ENCODE data around the gene BCR.

BCR gene

DNA sequence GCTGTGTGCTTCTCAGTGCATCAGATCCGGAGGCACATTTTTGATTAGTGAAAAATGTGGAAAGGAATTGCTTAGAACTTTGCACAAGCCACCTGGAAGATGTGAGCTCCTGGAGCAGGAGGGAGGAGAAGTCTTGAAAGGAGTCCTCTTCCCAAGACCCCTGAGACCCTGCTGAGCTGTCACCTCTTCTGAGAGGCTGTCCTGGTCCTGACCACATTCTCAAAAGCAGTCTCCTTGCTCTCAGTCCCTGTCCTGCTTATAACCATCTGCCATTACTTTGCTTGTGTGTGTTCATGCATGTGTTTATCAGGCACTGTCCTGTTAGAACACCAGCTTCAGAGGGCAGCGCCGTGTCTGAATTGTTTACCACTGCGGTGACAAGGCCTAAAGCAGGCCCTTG, 86.5 kb downstream of the BCR start:
- H3K4me1 ChIP-seq (ENCODE audit: control insufficient read depth, low read length) = peaks cover 47% of the 10 kb centered on the region
- H3K79me2 ChIP-seq (ENCODE audit: control insufficient read depth, low read length) = peaks cover 4% of the 10 kb centered on the region; the same call in 1 of the 2 replicates
- H4K20me1 ChIP-seq (ENCODE audit: control insufficient read depth, insufficient read depth, low read depth, low read length) = peaks cover 6% of the 10 kb centered on the region; the same call in 1 of the 2 replicates
- no peaks in the 10 kb centered on the region for H3F3A ChIP-seq (ENCODE audit: control insufficient read depth, insufficient read depth)
- no peaks in the 10 kb centered on the region for H3K9me2 ChIP-seq (replicated peaks; ENCODE audit: control insufficient read depth, low read length)
- no peak overlapping the region for H3K4me2 ChIP-seq (ENCODE audit: low read length)
- H3K4me3 ChIP-seq (ENCODE audit: low read length) = no peak overlapping the region
- H3K27me3 ChIP-seq (ENCODE audit: control insufficient read depth, low read length) = no peaks in the 10 kb centered on the region
- no peaks in the 10 kb centered on the region for H3K9me3 ChIP-seq (ENCODE audit: control insufficient read depth, insufficient read depth, low read length)
- H3K36me3 ChIP-seq (ENCODE audit: control insufficient read depth, low read length) = peaks cover 83% of the 10 kb centered on the region
- TF ChIP-seq EZH2phosphoT487 (IDR thresholded peaks at IDR 0.05; ENCODE audit: borderline replicate concordance, low read length) = no peak
- TF ChIP-seq, protein P1, sequence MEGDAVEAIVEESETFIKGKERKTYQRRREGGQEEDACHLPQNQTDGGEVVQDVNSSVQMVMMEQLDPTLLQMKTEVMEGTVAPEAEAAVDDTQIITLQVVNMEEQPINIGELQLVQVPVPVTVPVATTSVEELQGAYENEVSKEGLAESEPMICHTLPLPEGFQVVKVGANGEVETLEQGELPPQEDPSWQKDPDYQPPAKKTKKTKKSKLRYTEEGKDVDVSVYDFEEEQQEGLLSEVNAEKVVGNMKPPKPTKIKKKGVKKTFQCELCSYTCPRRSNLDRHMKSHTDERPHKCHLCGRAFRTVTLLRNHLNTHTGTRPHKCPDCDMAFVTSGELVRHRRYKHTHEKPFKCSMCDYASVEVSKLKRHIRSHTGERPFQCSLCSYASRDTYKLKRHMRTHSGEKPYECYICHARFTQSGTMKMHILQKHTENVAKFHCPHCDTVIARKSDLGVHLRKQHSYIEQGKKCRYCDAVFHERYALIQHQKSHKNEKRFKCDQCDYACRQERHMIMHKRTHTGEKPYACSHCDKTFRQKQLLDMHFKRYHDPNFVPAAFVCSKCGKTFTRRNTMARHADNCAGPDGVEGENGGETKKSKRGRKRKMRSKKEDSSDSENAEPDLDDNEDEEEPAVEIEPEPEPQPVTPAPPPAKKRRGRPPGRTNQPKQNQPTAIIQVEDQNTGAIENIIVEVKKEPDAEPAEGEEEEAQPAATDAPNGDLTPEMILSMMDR (IDR thresholded peaks at IDR 0.05; ENCODE audit: low read depth, low read length, poor library complexity, severe bottlenecking) = no peak
- H3K27ac ChIP-seq (ENCODE audit: low read depth, low read length) = no peak overlapping the region

DNA sequence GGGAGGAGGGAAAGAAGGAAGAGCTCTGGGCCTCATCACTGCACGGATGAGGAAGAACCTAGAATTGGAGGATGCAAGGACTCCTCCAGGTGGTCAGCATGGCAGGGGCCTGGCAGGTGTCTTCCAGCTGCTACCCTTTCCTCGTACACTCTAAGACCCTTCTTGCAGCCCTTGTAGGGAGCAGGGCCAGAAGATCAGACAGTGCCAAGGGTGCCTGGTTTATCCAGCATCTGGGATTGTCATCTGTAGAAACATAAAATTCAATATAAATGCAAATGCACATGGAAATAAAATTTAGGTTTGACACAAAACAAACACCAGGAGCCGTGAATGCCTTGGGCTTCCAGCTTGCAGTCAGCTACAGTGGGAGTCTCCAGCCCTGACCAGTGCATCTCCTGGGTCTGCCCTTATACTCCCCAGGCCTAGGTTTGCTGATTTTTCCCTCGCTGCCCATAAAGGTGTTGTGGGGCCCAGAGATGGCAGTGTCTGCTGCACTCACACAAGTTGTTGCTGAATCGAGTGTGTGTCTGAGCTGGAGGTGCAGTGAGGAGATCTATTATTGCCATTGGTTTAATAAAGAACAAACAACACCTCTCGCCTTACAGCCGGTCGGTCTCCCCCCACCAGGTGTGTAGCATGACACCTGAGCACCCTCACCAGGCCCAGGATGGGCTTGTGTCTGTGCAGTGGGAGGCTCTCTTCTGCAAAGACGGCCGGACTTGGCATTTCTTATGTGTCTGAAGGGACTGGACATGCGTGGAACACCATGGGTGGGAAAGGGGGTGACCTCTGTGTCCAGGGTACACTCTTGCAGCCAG, 87.1 kb downstream of the BCR start:
- Histone ChIP-seq H3F3A (ENCODE audit: control insufficient read depth, insufficient read depth) (no peaks in the 10 kb centered on the region), H3K79me2 (ENCODE audit: control insufficient read depth, low read length) (peaks cover 4% of the 10 kb centered on the region; the same call in 1 of the 2 replicates), H3K27ac (ENCODE audit: low read depth, low read length) (no peak overlapping the region), H3K36me3 (ENCODE audit: control insufficient read depth, low read length) (peaks cover 84% of the 10 kb centered on the region), H3K4me1 (ENCODE audit: control insufficient read depth, low read length) (peaks cover 47% of the 10 kb centered on the region), H3K4me3 (ENCODE audit: low read length) (no peak overlapping the region), H4K20me1 (ENCODE audit: control insufficient read depth, insufficient read depth, low read depth, low read length) (peaks cover 6% of the 10 kb centered on the region; the same call in 1 of the 2 replicates), H3K9me3 (ENCODE audit: control insufficient read depth, insufficient read depth, low read length) (no peaks in the 10 kb centered on the region), H3K9me2 (replicated peaks; ENCODE audit: control insufficient read depth, low read length) (no peaks in the 10 kb centered on the region), H3K27me3 (ENCODE audit: control insufficient read depth, low read length) (no peaks in the 10 kb centered on the region), H3K4me2 (ENCODE audit: low read length) (no peak overlapping the region; the same call in 1 of the 2 replicates)
- TF ChIP-seq, protein P1 (IDR thresholded peaks at IDR 0.05; ENCODE audit: low read depth, low read length, poor library complexity, severe bottlenecking) = no peak
- TF ChIP-seq EZH2phosphoT487 (IDR thresholded peaks at IDR 0.05; ENCODE audit: borderline replicate concordance, low read length) = no peak

DNA sequence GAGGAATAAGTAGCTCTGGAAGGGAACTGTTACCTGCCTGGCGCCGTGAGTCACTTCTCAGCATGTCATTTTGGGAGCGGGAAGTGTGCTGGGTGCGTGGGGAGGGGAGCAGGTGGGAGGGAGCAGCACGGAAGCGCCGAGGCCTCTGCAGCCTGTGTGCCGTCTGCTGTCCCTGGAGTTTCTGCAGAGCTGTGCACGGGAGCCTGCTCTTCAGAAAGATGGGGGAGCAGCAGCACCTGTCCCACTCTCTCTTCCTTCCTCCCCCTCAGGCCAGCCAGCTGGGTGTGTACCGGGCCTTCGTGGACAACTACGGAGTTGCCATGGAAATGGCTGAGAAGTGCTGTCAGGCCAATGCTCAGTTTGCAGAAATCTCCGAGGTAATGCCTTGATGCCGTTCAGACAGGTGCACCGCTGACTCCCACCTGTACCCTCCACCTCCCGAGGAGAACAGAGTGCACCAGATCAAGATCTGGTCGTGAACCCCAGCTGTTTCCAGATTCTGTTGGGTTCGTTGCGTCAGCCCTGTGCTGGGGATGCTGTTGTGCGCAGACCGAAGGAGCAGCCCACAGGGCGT, 87.9 kb downstream of the BCR start:
- Histone ChIP-seq H3K79me2 (ENCODE audit: control insufficient read depth, low read length) (peaks cover 4% of the 10 kb centered on the region; the same call in 1 of the 2 replicates), H3K9me2 (replicated peaks; ENCODE audit: control insufficient read depth, low read length) (no peaks in the 10 kb centered on the region), H3K4me1 (ENCODE audit: control insufficient read depth, low read length) (peaks cover 47% of the 10 kb centered on the region), H3F3A (ENCODE audit: control insufficient read depth, insufficient read depth) (no peaks in the 10 kb centered on the region), H3K27me3 (ENCODE audit: control insufficient read depth, low read length) (no peaks in the 10 kb centered on the region), H3K4me2 (ENCODE audit: low read length) (peak overlapping the region; percentile 16; the same call in 1 of the 2 replicates), H3K9me3 (ENCODE audit: control insufficient read depth, insufficient read depth, low read length) (no peaks in the 10 kb centered on the region), H4K20me1 (ENCODE audit: control insufficient read depth, insufficient read depth, low read depth, low read length) (peaks cover 6% of the 10 kb centered on the region; the same call in 1 of the 2 replicates), H3K36me3 (ENCODE audit: control insufficient read depth, low read length) (peaks cover 88% of the 10 kb centered on the region), H3K27ac (ENCODE audit: low read depth, low read length) (no peak overlapping the region), H3K4me3 (ENCODE audit: low read length) (no peak overlapping the region)
- TF ChIP-seq, protein P1 (IDR thresholded peaks at IDR 0.05; ENCODE audit: low read depth, low read length, poor library complexity, severe bottlenecking) = no peak
- no peak for TF ChIP-seq EZH2phosphoT487 (IDR thresholded peaks at IDR 0.05; ENCODE audit: borderline replicate concordance, low read length)

Data from DOHH2 (cell line).